HEK293T (cell line): ENCODE measurements around the gene MASP1.

ENCODE experiments used
- CTBP1 ChIP-seq: fragments of 450-650 bp; IDR thresholded peaks from 2 replicates; pipeline ENCODE4 v1.6.1; 2016; ENCODE audit warnings: borderline replicate concordance
- FOXK2 ChIP-seq: fragments of 450-650 bp; IDR thresholded peaks from 2 replicates; pipeline ENCODE4 v1.6.1; 2016; ENCODE audit warnings: mild to moderate bottlenecking
- TF ChIP-seq, protein P1 (sequence below): fragments of 450-650 bp; IDR thresholded peaks from 2 replicates; pipeline ENCODE4 v1.6.1; 2016

DNA sequence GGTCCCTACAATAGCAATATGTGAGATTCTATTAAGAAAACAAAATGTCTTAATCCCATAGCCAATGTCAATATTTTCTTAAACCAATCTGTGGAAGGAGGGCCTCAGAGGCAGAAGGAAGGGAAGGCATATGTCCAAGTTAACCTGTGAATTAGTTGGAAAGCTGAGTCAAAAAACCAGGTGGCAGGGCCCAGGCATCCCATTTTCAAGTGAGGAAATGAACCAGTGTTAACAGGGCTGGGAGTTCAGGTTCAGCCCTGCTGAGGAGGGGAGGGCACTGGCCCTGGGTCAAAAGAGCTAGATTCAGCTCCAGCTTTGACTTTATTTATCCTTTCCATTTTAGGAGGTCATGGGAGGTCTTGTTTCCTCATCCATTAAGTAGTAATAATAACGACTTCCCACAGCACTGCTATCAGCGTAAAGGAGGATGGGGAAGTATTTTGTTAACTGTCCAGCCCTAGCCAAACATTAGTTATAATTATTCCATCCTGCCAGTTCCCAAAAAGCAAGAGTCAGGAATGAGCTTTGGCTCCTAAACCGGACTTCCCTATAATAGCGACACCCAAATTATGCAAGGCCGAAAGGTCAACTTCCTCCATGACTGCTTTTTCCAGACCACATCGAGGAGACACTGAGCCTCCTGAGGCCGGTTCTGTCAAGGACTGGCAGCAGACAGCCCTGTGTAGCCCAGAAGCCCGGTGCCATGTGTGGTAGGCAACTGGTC lies 3.2 kb downstream of the MASP1 start:
- TF ChIP-seq CTBP1 (no peak), FOXK2 (no peak)
- TF ChIP-seq, protein P1, sequence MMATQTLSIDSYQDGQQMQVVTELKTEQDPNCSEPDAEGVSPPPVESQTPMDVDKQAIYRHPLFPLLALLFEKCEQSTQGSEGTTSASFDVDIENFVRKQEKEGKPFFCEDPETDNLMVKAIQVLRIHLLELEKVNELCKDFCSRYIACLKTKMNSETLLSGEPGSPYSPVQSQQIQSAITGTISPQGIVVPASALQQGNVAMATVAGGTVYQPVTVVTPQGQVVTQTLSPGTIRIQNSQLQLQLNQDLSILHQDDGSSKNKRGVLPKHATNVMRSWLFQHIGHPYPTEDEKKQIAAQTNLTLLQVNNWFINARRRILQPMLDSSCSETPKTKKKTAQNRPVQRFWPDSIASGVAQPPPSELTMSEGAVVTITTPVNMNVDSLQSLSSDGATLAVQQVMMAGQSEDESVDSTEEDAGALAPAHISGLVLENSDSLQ: no peak
